ENCODE results near the gene MINDY1. TPM values are rescaled to one million over a fixed set of nuclear protein-coding genes. Genes with fewer than 3 reads are reported as not detected.

The MINDY1 gene
- polyA plus RNA-seq, 6 donors from 2014 or later: 2.4 to 8.8 (median 3.5) TPM

- H3K4me1 Mint-ChIP-seq: peaks cover 0 to 9% (median 2%) of the 10 kb centered on the region in 3 donors
- peaks cover 10 to 19% of the 10 kb centered on the region in 2 donors for H3K36me3 Mint-ChIP-seq
- DNase-seq: no peak
- no peak for ATAC-seq (ENCODE audit: low read depth in 2 of 2)
- no peaks in the 10 kb centered on the region for H3K27me3 Mint-ChIP-seq
- H3K9me3 Mint-ChIP-seq: no peaks in the 10 kb centered on the region
- no peak overlapping the region for H3K4me3 Mint-ChIP-seq
- H3K27ac Mint-ChIP-seq: peak overlapping the region in 3 of 6 donors; percentile 22 to 63 (median 27)
These were observed 30.3 kb upstream of the MINDY1 start for GRCh38 chr1:151037032-151037431.

- Mint-ChIP-seq H3K27me3 (no peaks in the 10 kb centered on the region), H3K27ac (peak within 1 kb of the TSS in 4 of 6 donors; percentile 79 to 96 (median 88)), H3K36me3 (peaks cover 10 to 23% of the 10 kb centered on the region in 2 donors), H3K4me3 (peak within 1 kb of the TSS in 1 of 8 donors; percentile 37), H3K9me3 (no peaks in the 10 kb centered on the region), H3K4me1 (peaks cover 0 to 9% (median 2%) of the 10 kb centered on the region in 3 donors)
- no peak for DNase-seq
- ATAC-seq (ENCODE audit: low read depth in 2 of 2): no peak
These were observed 29.7 kb upstream of the MINDY1 start, which contains the start of gene BNIPL for GRCh38 chr1:151036356-151036755. BNIPL (plus strand) TSS chr1:151036586; CDS start chr1:151036726, 140 bp downstream.

- H3K27ac Mint-ChIP-seq: peak overlapping the region in 4 of 6 donors; percentile 38 to 84 (median 67)
- H3K36me3 Mint-ChIP-seq: peaks cover 10 to 31% of the 10 kb centered on the region in 2 donors
- DNase-seq (no peak), ATAC-seq (ENCODE audit: low read depth in 2 of 2) (no peak)
- no peaks in the 10 kb centered on the region for H3K9me3 Mint-ChIP-seq
- H3K27me3 Mint-ChIP-seq: no peaks in the 10 kb centered on the region
- H3K4me1 Mint-ChIP-seq: peaks cover 0 to 9% (median 2%) of the 10 kb centered on the region in 3 donors
- no peak overlapping the region for H3K4me3 Mint-ChIP-seq
These were observed 28.5 kb upstream of the MINDY1 start for GRCh38 chr1:151035167-151035566.

GRCh38 chr1:151032164-151032563, 25.5 kb upstream of the MINDY1 start:
- no peak for ATAC-seq (ENCODE audit: low read depth in 2 of 2)
- H3K4me1 Mint-ChIP-seq: peaks cover 0 to 5% (median 2%) of the 10 kb centered on the region in 3 donors
- H3K9me3 Mint-ChIP-seq: no peaks in the 10 kb centered on the region
- DNase-seq: no peak
- H3K36me3 Mint-ChIP-seq: peaks cover 21 to 33% of the 10 kb centered on the region in 2 donors
- no peaks in the 10 kb centered on the region for H3K27me3 Mint-ChIP-seq
- H3K4me3 Mint-ChIP-seq: no peak overlapping the region
- no peak overlapping the region for H3K27ac Mint-ChIP-seq

- peaks cover 6 to 7% (median 7%) of the 10 kb centered on the region in 3 donors for H3K4me1 Mint-ChIP-seq
- ATAC-seq (ENCODE audit: low read depth in 2 of 2) (no peak), DNase-seq (no peak)
- H3K27me3 Mint-ChIP-seq: no peaks in the 10 kb centered on the region
- no peak overlapping the region for H3K27ac Mint-ChIP-seq
- H3K9me3 Mint-ChIP-seq: no peaks in the 10 kb centered on the region
- no peak overlapping the region for H3K4me3 Mint-ChIP-seq
- peaks cover 15 to 17% of the 10 kb centered on the region in 2 donors for H3K36me3 Mint-ChIP-seq
These were observed 19.8 kb upstream of the MINDY1 start for GRCh38 chr1:151026460-151026859.

GRCh38 chr1:151024540-151025146, 17.9 kb upstream of the MINDY1 start:
- peak; percentile 81 for DNase-seq
- Mint-ChIP-seq H3K9me3 (no peaks in the 10 kb centered on the region), H3K36me3 (peaks cover 8 to 15% of the 10 kb centered on the region in 2 donors), H3K4me1 (peaks cover 6 to 7% (median 7%) of the 10 kb centered on the region in 3 donors), H3K27ac (peak overlapping the region in 5 of 6 donors; percentile 46 to 76 (median 62)), H3K27me3 (no peaks in the 10 kb centered on the region), H3K4me3 (peak overlapping the region in 1 of 8 donors; percentile 32)
- peak; percentile 98 to 99 for ATAC-seq (ENCODE audit: low read depth in 2 of 2)

GRCh38 chr1:151013518-151013917, 6.8 kb upstream of the MINDY1 start:
- peaks cover 15 to 34% (median 23%) of the 10 kb centered on the region in 3 donors for H3K4me1 Mint-ChIP-seq
- DNase-seq (no peak), ATAC-seq (ENCODE audit: low read depth in 2 of 2) (no peak)
- H3K9me3 Mint-ChIP-seq: no peaks in the 10 kb centered on the region
- peak overlapping the region in 1 of 8 donors; percentile 26 for H3K4me3 Mint-ChIP-seq
- H3K27me3 Mint-ChIP-seq: no peaks in the 10 kb centered on the region
- H3K27ac Mint-ChIP-seq: peak overlapping the region in 1 of 6 donors; percentile 64
- no peaks in the 10 kb centered on the region for H3K36me3 Mint-ChIP-seq

GRCh38 chr1:151012684-151013471, 6.2 kb upstream of the MINDY1 start:
- Mint-ChIP-seq H3K36me3 (no peaks in the 10 kb centered on the region), H3K4me3 (peak overlapping the region in 1 of 8 donors; percentile 26), H3K27ac (no peak overlapping the region), H3K4me1 (peaks cover 19 to 41% (median 29%) of the 10 kb centered on the region in 3 donors), H3K27me3 (no peaks in the 10 kb centered on the region), H3K9me3 (no peaks in the 10 kb centered on the region)
- ATAC-seq (ENCODE audit: low read depth in 2 of 2) (no peak), DNase-seq (no peak)

- ATAC-seq (ENCODE audit: low read depth in 2 of 2) (no peak), DNase-seq (no peak)
- Mint-ChIP-seq H3K4me1 (peaks cover 34 to 56% (median 45%) of the 10 kb centered on the region in 3 donors), H3K36me3 (no peaks in the 10 kb centered on the region), H3K9me3 (no peaks in the 10 kb centered on the region), H3K4me3 (peak overlapping the region in 1 of 8 donors; percentile 47), H3K27ac (peak overlapping the region in 1 of 6 donors; percentile 30), H3K27me3 (no peaks in the 10 kb centered on the region)
These were observed 4.6 kb upstream of the MINDY1 start for GRCh38 chr1:151011154-151011850.

GRCh38 chr1:151010346-151010726, 3.6 kb upstream of the MINDY1 start:
- no peak for DNase-seq
- peaks cover 43 to 66% (median 55%) of the 10 kb centered on the region in 3 donors for H3K4me1 Mint-ChIP-seq
- peak overlapping the region in 4 of 8 donors; percentile 16 to 97 (median 73) for H3K4me3 Mint-ChIP-seq
- no peak overlapping the region for H3K27ac Mint-ChIP-seq
- H3K9me3 Mint-ChIP-seq: no peaks in the 10 kb centered on the region
- H3K36me3 Mint-ChIP-seq: no peaks in the 10 kb centered on the region
- H3K27me3 Mint-ChIP-seq: no peaks in the 10 kb centered on the region
- ATAC-seq (ENCODE audit: low read depth in 2 of 2): no peak

GRCh38 chr1:151009674-151010345, 3.1 kb upstream of the MINDY1 start:
- Mint-ChIP-seq H3K4me1 (peaks cover 46 to 71% (median 59%) of the 10 kb centered on the region in 3 donors), H3K27ac (peak overlapping the region in 2 of 6 donors; percentile 95 to 96), H3K9me3 (no peaks in the 10 kb centered on the region), H3K36me3 (no peaks in the 10 kb centered on the region), H3K4me3 (peak overlapping the region; percentile 59 to 99 (median 97)), H3K27me3 (no peaks in the 10 kb centered on the region)
- no peak for DNase-seq
- no peak for ATAC-seq (ENCODE audit: low read depth in 2 of 2)

GRCh38 chr1:151009206-151009587, 2.5 kb upstream of the MINDY1 start:
- Mint-ChIP-seq H3K27ac (peak overlapping the region in 5 of 6 donors; percentile 95 to 98 (median 97)), H3K4me3 (peak overlapping the region; percentile 87 to 99 (median 97)), H3K27me3 (no peaks in the 10 kb centered on the region), H3K9me3 (no peaks in the 10 kb centered on the region), H3K4me1 (peaks cover 46 to 72% (median 60%) of the 10 kb centered on the region in 3 donors), H3K36me3 (no peaks in the 10 kb centered on the region)
- ATAC-seq (ENCODE audit: low read depth in 2 of 2) (no peak), DNase-seq (no peak)
